ENCODE data around the gene ZIC5.

Gene ZIC5

GRCh38 chr13:99972190-99972731 lies 694 bp upstream of the ZIC5 start:
- in situ Hi-C loops (cut with MboI; ENCODE audit: low pct_unique_long_range_greater_than_20kb, low sequenced_read_pairs, unreplicated experiment), result no loop called here
- no peak for DNase-seq (ENCODE audit: low spot score)
- no peak for TF ChIP-seq CTCF (IDR thresholded peaks at IDR 0.05; ENCODE audit: extremely low read depth, insufficient read depth, missing control alignments)

- TF ChIP-seq CTCF (IDR thresholded peaks at IDR 0.05; ENCODE audit: extremely low read depth, insufficient read depth, missing control alignments), result no peak
- no peak for DNase-seq (ENCODE audit: low spot score)
- in situ Hi-C loops (cut with MboI; ENCODE audit: low pct_unique_long_range_greater_than_20kb, low sequenced_read_pairs, unreplicated experiment), result no loop called here
These were observed 654 bp downstream of the ZIC5 start for GRCh38 chr13:99970651-99971575.

GRCh38 chr13:99969919-99970650 lies 1.5 kb downstream of the ZIC5 start:
- DNase-seq (ENCODE audit: low spot score), result no peak
- no peak for TF ChIP-seq CTCF (IDR thresholded peaks at IDR 0.05; ENCODE audit: extremely low read depth, insufficient read depth, missing control alignments)
- in situ Hi-C loops (cut with MboI; ENCODE audit: low pct_unique_long_range_greater_than_20kb, low sequenced_read_pairs, unreplicated experiment), result no loop called here

- in situ Hi-C loops (cut with MboI; ENCODE audit: low pct_unique_long_range_greater_than_20kb, low sequenced_read_pairs, unreplicated experiment), result no loop called here
- no peak for DNase-seq (ENCODE audit: low spot score)
- no peak for TF ChIP-seq CTCF (IDR thresholded peaks at IDR 0.05; ENCODE audit: extremely low read depth, insufficient read depth, missing control alignments)
These were observed 2.1 kb downstream of the ZIC5 start for GRCh38 chr13:99969453-99969918.

- no peak for DNase-seq (ENCODE audit: low spot score)
- TF ChIP-seq CTCF (IDR thresholded peaks at IDR 0.05; ENCODE audit: extremely low read depth, insufficient read depth, missing control alignments), result no peak
- in situ Hi-C loops (cut with MboI; ENCODE audit: low pct_unique_long_range_greater_than_20kb, low sequenced_read_pairs, unreplicated experiment), result no loop called here
These were observed 2.8 kb downstream of the ZIC5 start for GRCh38 chr13:99968521-99969452.
